ENCODE data around the gene ACCSL.

- TF ChIP-seq CTCF (IDR thresholded peaks at IDR 0.05) (peak; percentile 0), EZH2 (IDR thresholded peaks at IDR 0.05) (peak; percentile 20)
Observed at GRCh38 chr11:44037658-44037998, 10.2 kb upstream of the ACCSL start.

Measured in neural progenitor cell (in vitro differentiated cells).